ENCODE results near the gene SLC1A5.

Gene SLC1A5

GRCh38 chr19:46726551-46726950 is 61.8 kb downstream of the SLC1A5 start:
- peaks cover 79% of the 10 kb centered on the region for H3K36me3 ChIP-seq (ENCODE audit: control insufficient read depth, insufficient read depth, low read length)
- WGBS (ENCODE audit: insufficient coverage, insufficient read length): no CpG with 5 or more reads among the region's 10 CpGs

DNA sequence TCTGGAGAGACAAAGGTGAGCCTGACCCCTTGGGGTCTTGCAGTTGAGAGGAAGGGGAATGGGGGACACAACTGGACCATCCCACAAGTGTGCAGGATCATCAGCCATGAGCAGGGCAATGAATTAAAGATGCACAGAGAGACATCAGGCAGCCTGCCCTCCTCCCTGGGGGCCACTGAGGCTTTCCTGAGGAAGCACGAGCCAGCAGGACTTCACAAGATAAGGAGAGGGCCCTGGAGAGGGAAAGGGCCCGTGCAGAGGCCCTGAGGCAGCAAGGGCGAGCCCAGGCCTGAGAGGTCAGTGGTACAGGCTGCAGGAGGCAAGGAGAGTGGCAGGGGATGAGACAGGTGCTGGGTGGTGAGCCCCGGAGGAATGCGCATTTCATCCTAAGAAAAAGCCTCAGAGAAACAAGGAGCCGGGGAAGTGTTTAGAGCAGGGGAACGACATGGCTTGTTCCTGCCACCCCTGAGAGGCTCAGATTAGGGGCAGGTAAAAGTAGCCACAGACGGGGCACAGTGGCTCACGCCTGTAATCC is 62.5 kb downstream of the SLC1A5 start:
- no peaks in the 10 kb centered on the region for H3K4me1 ChIP-seq (ENCODE audit: control insufficient read depth, insufficient read depth, low read length)
- no peak for DNase-seq (ENCODE audit: low read depth, low spot score)
- peaks cover 81% of the 10 kb centered on the region for H3K36me3 ChIP-seq (ENCODE audit: control insufficient read depth, insufficient read depth, low read length)
- no peak overlapping the region for H3K4me3 ChIP-seq (ENCODE audit: low read length)
- no CpG with 5 or more reads among the region's 9 CpGs for WGBS (ENCODE audit: insufficient coverage, insufficient read length)
- H3K27me3 ChIP-seq (ENCODE audit: control insufficient read depth, insufficient read depth, low read length): no peaks in the 10 kb centered on the region
- no peaks in the 10 kb centered on the region for H3K9me3 ChIP-seq (ENCODE audit: control insufficient read depth, insufficient read depth, low read length)
- H3K27ac ChIP-seq (ENCODE audit: low read length): no peak overlapping the region

More at GRCh38 chr19:46726551-46726950, 61.8 kb downstream of the SLC1A5 start:
- Histone ChIP-seq H3K27me3 (ENCODE audit: control insufficient read depth, insufficient read depth, low read length) (no peaks in the 10 kb centered on the region), H3K4me1 (ENCODE audit: control insufficient read depth, insufficient read depth, low read length) (no peaks in the 10 kb centered on the region), H3K9me3 (ENCODE audit: control insufficient read depth, insufficient read depth, low read length) (no peaks in the 10 kb centered on the region), H3K27ac (ENCODE audit: low read length) (no peak overlapping the region), H3K4me3 (ENCODE audit: low read length) (no peak overlapping the region)
- DNase-seq (ENCODE audit: low read depth, low spot score): no peak

DNA sequence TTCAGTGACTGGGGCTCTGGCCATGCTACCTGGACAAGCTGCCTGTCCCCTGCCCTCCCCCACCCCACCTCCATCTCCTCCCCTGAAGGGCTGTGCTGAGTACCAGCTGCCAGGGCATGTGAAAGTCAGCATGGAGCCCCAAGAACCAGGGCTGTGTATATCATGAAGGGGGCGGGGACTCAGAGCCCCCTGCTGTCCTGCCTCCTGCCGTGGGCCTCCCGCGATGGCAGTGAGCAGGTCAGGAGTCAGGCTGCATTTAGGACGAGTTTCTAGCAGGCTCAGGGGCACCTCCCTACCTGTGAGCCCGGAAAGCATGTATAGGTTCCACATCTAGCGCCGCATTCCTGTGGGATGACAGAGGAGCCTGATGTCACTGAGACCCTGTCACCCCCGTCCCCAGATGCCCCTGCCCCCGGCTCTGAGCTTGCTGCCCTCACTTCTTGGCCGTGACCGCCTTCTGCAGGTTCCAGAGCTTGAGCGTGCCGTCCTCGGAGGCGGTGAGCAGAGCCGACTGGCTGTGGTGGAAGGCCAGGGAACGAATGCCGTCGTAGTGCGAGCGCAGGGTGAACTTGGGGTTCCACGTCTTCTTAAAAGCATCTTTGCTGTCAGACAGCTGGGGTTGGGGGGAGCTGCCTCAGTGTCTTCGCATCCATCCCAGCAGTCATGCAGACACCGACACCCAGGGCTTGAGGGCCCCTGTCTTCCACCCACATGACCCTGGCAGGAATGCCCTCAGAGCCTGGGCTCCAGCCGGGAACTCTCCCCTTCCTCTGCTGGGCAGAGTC is 63.2 kb downstream of the SLC1A5 start:
- WGBS (ENCODE audit: insufficient coverage, insufficient read length): no CpG with 5 or more reads among the region's 26 CpGs
- Histone ChIP-seq H3K27ac (ENCODE audit: low read length) (no peak overlapping the region), H3K4me1 (ENCODE audit: control insufficient read depth, insufficient read depth, low read length) (no peaks in the 10 kb centered on the region)

More for the DNA sequence above, 63.2 kb downstream of the SLC1A5 start:
- Histone ChIP-seq H3K4me3 (ENCODE audit: low read length) (no peak overlapping the region), H3K27me3 (ENCODE audit: control insufficient read depth, insufficient read depth, low read length) (no peaks in the 10 kb centered on the region), H3K36me3 (ENCODE audit: control insufficient read depth, insufficient read depth, low read length) (peaks cover 82% of the 10 kb centered on the region), H3K9me3 (ENCODE audit: control insufficient read depth, insufficient read depth, low read length) (no peaks in the 10 kb centered on the region)
- DNase-seq (ENCODE audit: low read depth, low spot score): no peak
